Measurements from ENCODE around the gene RFX1.
"Not testable (repeated sequence)": the region's sequence is repeated elsewhere in the genome, so short reads cannot be mapped to it uniquely, and the experiment has no call there.

Gene RFX1

GRCh38 chr19:14026652-14027192, 20.6 kb upstream of the RFX1 start:
- not testable (repeated sequence) for DNase-seq

GRCh38 chr19:14023404-14024235, 17.5 kb upstream of the RFX1 start:
- peak; percentile 43 for DNase-seq

GRCh38 chr19:14022469-14022868, 16.3 kb upstream of the RFX1 start:
- DNase-seq: no peak

- DNase-seq: no peak
Measured at GRCh38 chr19:14021474-14021873, 15.4 kb upstream of the RFX1 start.

GRCh38 chr19:14019739-14020138, 13.6 kb upstream of the RFX1 start:
- not testable (repeated sequence) for DNase-seq

- DNase-seq: no peak
Measured at GRCh38 chr19:14019100-14019499, 13.0 kb upstream of the RFX1 start.

GRCh38 chr19:14015524-14016035, 9.5 kb upstream of the RFX1 start:
- no peak for DNase-seq

- DNase-seq: no peak
Measured at GRCh38 chr19:14012378-14012915, 6.3 kb upstream of the RFX1 start.

- DNase-seq: no peak
Measured at GRCh38 chr19:14006766-14007562, 844 bp upstream of the RFX1 start.

- DNase-seq: peak; percentile 96
Measured at GRCh38 chr19:14005349-14006084, 603 bp downstream of the RFX1 start.

- peak; percentile 16 for DNase-seq
Measured at GRCh38 chr19:14004619-14005348, 1.3 kb downstream of the RFX1 start.

- DNase-seq: peak; percentile 48
Measured at GRCh38 chr19:14003251-14004055, 2.7 kb downstream of the RFX1 start.

- peak; percentile 52 for DNase-seq
Measured at GRCh38 chr19:14002571-14003250, 3.4 kb downstream of the RFX1 start.

- no peak for DNase-seq
Measured at GRCh38 chr19:14000691-14001375, 5.3 kb downstream of the RFX1 start.

- DNase-seq: no peak
Measured at GRCh38 chr19:13999085-13999484, 7.0 kb downstream of the RFX1 start.

- no peak for DNase-seq
Measured at GRCh38 chr19:13998426-13998825, 7.7 kb downstream of the RFX1 start.

GRCh38 chr19:13997631-13997962, 8.5 kb downstream of the RFX1 start:
- DNase-seq: no peak

- no peak for DNase-seq
Measured at GRCh38 chr19:13996928-13997630, 9.0 kb downstream of the RFX1 start.
